PC-3 (cell line): Measurements from ENCODE around the gene DERL3. TPM values are rescaled to one million over a fixed set of nuclear protein-coding genes. Genes with fewer than 3 reads are reported as not detected.

Experiments used
- ATAC-seq: fragments of 200-7000 bp; cut with Tn5 transposase; 2 replicates; pipeline ENCODE4 v1.9.1; 2020; ENCODE audit warnings: mild to moderate bottlenecking, moderate library complexity
- BruUV-seq: library from RNA; stranded (reverse); fragments of 400-500 nt; replicated peaks from 2 replicates; lab custom pipeline; 2021; lab: Mats Ljungman, UMichigan
- CTCF ChIA-PET: fragments of 300-600 bp; sonication (Branson Sonifier 250); formaldehyde crosslinking; loops from one replicate; lab custom pipeline; 2022; ENCODE audit warnings: antibody characterized with exemption; lab: Charles Lee
- POLR2A ChIA-PET: fragments of 300-600 bp; sonication (Branson Sonifier 250); formaldehyde crosslinking; loops from one replicate; lab custom pipeline; 2022; ENCODE audit warnings: antibody characterized with exemption; ENCODE audit not compliant: unreplicated experiment; lab: Charles Lee
- DNase-seq: peaks from one replicate; pipeline ENCODE4 v3.0.0-alpha.2; 2015
- H2AFZ ChIP-seq: fragments of 300-600 bp; sonication (generic); 2 replicates; pipeline ENCODE4 v1.6.0; 2016; ENCODE audit warnings: antibody characterized with exemption, low read length
- H3F3A ChIP-seq: fragments of 300-600 bp; sonication (generic); one replicate; pipeline ENCODE4 v1.6.0; 2017; ENCODE audit warnings: antibody characterized with exemption, low read length, control low read depth, mild to moderate bottlenecking; ENCODE audit not compliant: unreplicated experiment
- H3K27ac ChIP-seq: fragments of 300-600 bp; sonication (generic); 2 replicates; pipeline ENCODE4 v1.5.1; 2016; ENCODE audit warnings: mild to moderate bottlenecking, low read length
- H3K27me3 ChIP-seq: fragments of 300-600 bp; sonication (generic); 2 replicates; pipeline ENCODE4 v1.6.1; 2016; ENCODE audit warnings: low read length, mixed read lengths
- H3K36me3 ChIP-seq: fragments of 300-600 bp; sonication (generic); 2 replicates; pipeline ENCODE4 v1.6.1; 2016; ENCODE audit warnings: low read depth, mixed run types, low read length, mixed read lengths
- H3K4me1 ChIP-seq: fragments of 300-600 bp; sonication (generic); 2 replicates; pipeline ENCODE4 v1.5.1; 2016; ENCODE audit warnings: low read length; ENCODE audit not compliant: insufficient read depth
- H3K4me2 ChIP-seq: fragments of 300-600 bp; sonication (generic); 2 replicates; pipeline ENCODE4 v1.6.0; 2016; ENCODE audit warnings: low read length
- H3K4me3 ChIP-seq: fragments of 300-600 bp; sonication (generic); 2 replicates; pipeline ENCODE4 v1.5.1; 2016; ENCODE audit warnings: mild to moderate bottlenecking, low read length, mixed read lengths
- H3K79me2 ChIP-seq: fragments of 300-600 bp; sonication (generic); 2 replicates; pipeline ENCODE4 v1.6.1; 2017; ENCODE audit warnings: low read length, mixed read lengths
- H3K9ac ChIP-seq: fragments of 300-600 bp; sonication (generic); 2 replicates; pipeline ENCODE4 v1.6.0; 2016; ENCODE audit warnings: mild to moderate bottlenecking, low read length
- H3K9me2 ChIP-seq: fragments of 300-600 bp; sonication (generic); replicated peaks from 2 replicates; pipeline ENCODE4 v1.6.1; 2016; ENCODE audit warnings: mixed run types, low read length, mixed read lengths
- H3K9me3 ChIP-seq: fragments of 300-600 bp; sonication (generic); 2 replicates; pipeline ENCODE4 v1.6.1; 2016; ENCODE audit warnings: low read length, mixed read lengths
- H4K20me1 ChIP-seq: fragments of 300-600 bp; sonication (generic); 2 replicates; pipeline ENCODE4 v1.6.1; 2016; ENCODE audit warnings: low read length, mixed read lengths
- EZH2 ChIP-seq: fragments of 300-600 bp; sonication (generic); IDR thresholded peaks from one replicate; pipeline ENCODE4 v1.6.1; 2017; ENCODE audit warnings: antibody characterized with exemption, mild to moderate bottlenecking, low read length; ENCODE audit not compliant: unreplicated experiment
- EZH2phosphoT487 ChIP-seq: fragments of 300-600 bp; sonication (generic); IDR thresholded peaks from 2 replicates; pipeline ENCODE4 v1.6.1; 2018; ENCODE audit warnings: mild to moderate bottlenecking, antibody characterized with exemption, low read length, borderline replicate concordance
- intact Hi-C: fragments of 100-400 bp; cut with micrococcal nuclease; formaldehyde crosslinking; loops from 2 replicates; pipeline ENCODE4 v1.9.0; 2023
- total RNA-seq: library from RNA; depleted of rRNA; stranded (reverse); fragments of >200 nt; gene quantifications from 2 replicates; pipeline ENCODE4 v1.2.3, GENCODE V29; 2014
- TF ChIP-seq, protein P1 (sequence below): fragments of 300-600 bp; sonication (generic); conservative IDR thresholded peaks from 2 replicates; pipeline ENCODE4 v1.5.1; 2017; ENCODE audit warnings: antibody characterized with exemption, low read depth, mild to moderate bottlenecking, low read length

The DERL3 gene
- total RNA-seq, 1 experiment from 2014 or later: not detected

DNA sequence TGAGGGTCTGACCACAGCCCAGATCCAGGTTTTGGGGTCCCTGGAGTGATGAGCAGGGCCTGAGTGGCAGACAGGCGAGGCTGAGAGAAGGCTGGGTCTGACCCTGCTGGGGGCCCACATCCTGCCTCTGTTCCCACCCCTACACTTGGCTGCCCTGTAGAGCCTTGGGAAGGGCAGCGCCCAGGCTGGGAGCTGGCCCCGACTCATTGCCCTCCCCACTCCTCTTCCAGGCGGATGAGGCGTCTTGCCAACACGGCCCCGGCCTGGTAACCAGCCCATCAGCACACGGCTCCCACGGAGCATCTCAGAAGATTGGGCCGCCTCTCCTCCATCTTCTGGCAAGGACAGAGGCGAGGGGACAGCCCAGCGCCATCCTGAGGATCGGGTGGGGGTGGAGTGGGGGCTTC, 4.9 kb downstream of the DERL3 start:
- Histone ChIP-seq H3K4me3 (no peak overlapping the region), H4K20me1 (no peaks in the 10 kb centered on the region), H2AFZ (no peak overlapping the region), H3K4me1 (0 out of 2 replicates have a peak, but pooled peaks cover 2% of the 10 kb centered on the region), H3K36me3 (no peaks in the 10 kb centered on the region), H3K9me2 (no peaks in the 10 kb centered on the region), H3K9me3 (no peaks in the 10 kb centered on the region), H3K4me2 (no peak overlapping the region), H3K9ac (no peak overlapping the region), H3K27me3 (no peaks in the 10 kb centered on the region), H3K27ac (no peak overlapping the region), H3K79me2 (no peaks in the 10 kb centered on the region), H3F3A (no peaks in the 10 kb centered on the region)
- ATAC-seq: no peak
- TF ChIP-seq EZH2phosphoT487: no peak
- TF ChIP-seq, protein P1, sequence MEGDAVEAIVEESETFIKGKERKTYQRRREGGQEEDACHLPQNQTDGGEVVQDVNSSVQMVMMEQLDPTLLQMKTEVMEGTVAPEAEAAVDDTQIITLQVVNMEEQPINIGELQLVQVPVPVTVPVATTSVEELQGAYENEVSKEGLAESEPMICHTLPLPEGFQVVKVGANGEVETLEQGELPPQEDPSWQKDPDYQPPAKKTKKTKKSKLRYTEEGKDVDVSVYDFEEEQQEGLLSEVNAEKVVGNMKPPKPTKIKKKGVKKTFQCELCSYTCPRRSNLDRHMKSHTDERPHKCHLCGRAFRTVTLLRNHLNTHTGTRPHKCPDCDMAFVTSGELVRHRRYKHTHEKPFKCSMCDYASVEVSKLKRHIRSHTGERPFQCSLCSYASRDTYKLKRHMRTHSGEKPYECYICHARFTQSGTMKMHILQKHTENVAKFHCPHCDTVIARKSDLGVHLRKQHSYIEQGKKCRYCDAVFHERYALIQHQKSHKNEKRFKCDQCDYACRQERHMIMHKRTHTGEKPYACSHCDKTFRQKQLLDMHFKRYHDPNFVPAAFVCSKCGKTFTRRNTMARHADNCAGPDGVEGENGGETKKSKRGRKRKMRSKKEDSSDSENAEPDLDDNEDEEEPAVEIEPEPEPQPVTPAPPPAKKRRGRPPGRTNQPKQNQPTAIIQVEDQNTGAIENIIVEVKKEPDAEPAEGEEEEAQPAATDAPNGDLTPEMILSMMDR: no peak
- TF ChIP-seq EZH2: no peak
- DNase-seq: no peak
- ChIA-PET POLR2A (no interaction called here), CTCF (no interaction called here)
- intact Hi-C loops: no loop called here
- no TSS peak for BruUV-seq

GRCh38 chr22:23833017-23833751, 5.6 kb downstream of the DERL3 start:
- no peaks in the 10 kb centered on the region for H3F3A ChIP-seq
- no peak for DNase-seq
- H3K9ac ChIP-seq: no peak overlapping the region
- H3K36me3 ChIP-seq: no peaks in the 10 kb centered on the region
- H3K27me3 ChIP-seq: no peaks in the 10 kb centered on the region
- H3K9me2 ChIP-seq: no peaks in the 10 kb centered on the region
- TF ChIP-seq, protein P1: no peak
- intact Hi-C loops: no loop called here
- no peak for ATAC-seq
- no peak overlapping the region for H3K27ac ChIP-seq
- no TSS peak for BruUV-seq
- H3K79me2 ChIP-seq: no peaks in the 10 kb centered on the region
- no peak overlapping the region for H2AFZ ChIP-seq
- no peak overlapping the region for H3K4me2 ChIP-seq
- no peaks in the 10 kb centered on the region for H3K4me1 ChIP-seq
- H4K20me1 ChIP-seq: no peaks in the 10 kb centered on the region
- ChIA-PET CTCF (no interaction called here), POLR2A (no interaction called here)
- no peaks in the 10 kb centered on the region for H3K9me3 ChIP-seq
- H3K4me3 ChIP-seq: no peak overlapping the region

DNA sequence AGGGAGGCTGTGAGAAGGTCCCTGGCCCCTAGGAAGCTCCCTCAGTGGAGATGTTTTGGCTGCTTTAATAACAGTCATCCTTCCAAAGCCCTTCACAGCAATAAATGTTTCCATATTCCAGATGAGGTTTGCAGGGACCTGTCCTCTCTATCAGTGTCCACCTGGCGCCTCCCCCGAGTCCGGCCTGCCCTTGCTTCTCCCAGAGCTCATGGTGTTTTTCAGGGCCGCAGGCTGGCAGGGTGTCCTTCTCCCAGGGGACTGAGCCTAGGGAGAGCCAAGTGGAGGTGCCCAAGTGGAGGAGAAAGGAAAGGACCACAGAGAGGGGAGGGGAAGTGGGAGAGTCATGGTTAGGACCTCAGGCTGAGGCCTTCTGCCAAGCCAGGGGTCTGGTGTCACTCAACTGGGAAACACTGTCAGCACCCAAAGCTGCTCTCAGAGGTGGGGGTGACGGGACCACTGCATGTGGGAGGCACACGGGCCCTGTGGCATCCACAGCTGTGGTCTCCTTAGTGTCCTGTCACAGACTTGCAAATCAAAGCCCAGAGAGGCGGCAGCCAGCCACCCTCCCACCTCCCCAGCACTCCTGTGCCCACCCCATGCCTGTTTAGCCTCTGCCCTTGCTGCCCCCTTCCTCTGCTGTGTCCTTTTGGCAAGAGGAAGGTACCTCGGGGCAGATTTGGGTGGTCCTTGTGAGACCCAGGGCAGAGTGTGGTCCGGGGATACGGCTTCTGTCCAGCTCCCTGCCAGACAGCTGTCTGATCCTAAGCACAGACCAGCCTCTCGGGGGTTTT, 6.4 kb downstream of the DERL3 start:
- BruUV-seq: no TSS peak
- no peak overlapping the region for H3K4me2 ChIP-seq
- no peaks in the 10 kb centered on the region for H3K9me3 ChIP-seq
- H3K9ac ChIP-seq: no peak overlapping the region
- ATAC-seq (no peak), DNase-seq (no peak)
- ChIA-PET POLR2A (no interaction called here), CTCF (no interaction called here)
- H3K4me3 ChIP-seq: no peak overlapping the region
- no peak for TF ChIP-seq EZH2
- TF ChIP-seq, protein P1: no peak
- no peak for TF ChIP-seq EZH2phosphoT487
- H2AFZ ChIP-seq: no peak overlapping the region
- H3K27ac ChIP-seq: no peak overlapping the region
- no peaks in the 10 kb centered on the region for H3K79me2 ChIP-seq
- H3K9me2 ChIP-seq: no peaks in the 10 kb centered on the region
- intact Hi-C loops: no loop called here
- no peaks in the 10 kb centered on the region for H3K36me3 ChIP-seq
- H4K20me1 ChIP-seq: no peaks in the 10 kb centered on the region
- H3F3A ChIP-seq: no peaks in the 10 kb centered on the region
- no peaks in the 10 kb centered on the region for H3K4me1 ChIP-seq
- no peaks in the 10 kb centered on the region for H3K27me3 ChIP-seq
